ENCODE results near the gene CHAT.

Gene CHAT

DNA sequence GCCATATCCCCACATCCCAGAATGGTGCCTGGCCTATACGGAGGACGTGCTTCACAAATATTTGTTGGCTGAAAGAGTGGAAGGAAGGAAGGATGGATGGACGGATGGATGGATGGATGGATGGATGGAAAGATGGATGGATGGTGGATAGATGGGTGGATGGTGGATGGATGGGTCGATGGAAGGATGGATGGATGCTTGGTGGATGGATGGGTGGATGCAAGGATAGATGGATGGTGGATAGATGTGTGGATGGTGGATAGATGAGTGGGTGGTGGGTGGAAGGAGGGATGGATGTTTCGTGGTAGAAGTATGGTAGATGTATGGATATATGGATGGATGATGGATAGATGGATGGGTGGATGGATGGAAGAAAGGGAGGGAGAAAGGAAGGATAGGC lies 10.8 kb downstream of the CHAT start:
- Histone ChIP-seq H3K4me2 (ENCODE audit: low read depth, low read length) (no peak overlapping the region), H4K20me1 (ENCODE audit: insufficient read depth, low read length) (no peaks in the 10 kb centered on the region), H3K9me3 (replicated peaks; ENCODE audit: insufficient read depth, low read length) (no peaks in the 10 kb centered on the region), H3K4me3 (ENCODE audit: low read length) (no peak overlapping the region), H3K27ac (ENCODE audit: low read length) (no peak overlapping the region), H3K9ac (ENCODE audit: low read length) (no peak overlapping the region), H3K27me3 (replicated peaks; ENCODE audit: insufficient read depth, low read length) (peaks cover 7% of the 10 kb centered on the region; the same call in 1 of the 2 replicates), H3K79me2 (ENCODE audit: low read length) (no peaks in the 10 kb centered on the region), H3F3A (ENCODE audit: insufficient read depth, low read length) (no peaks in the 10 kb centered on the region), H3K4me1 (ENCODE audit: low read length) (no peaks in the 10 kb centered on the region), H3K36me3 (replicated peaks; ENCODE audit: insufficient read depth, low read length) (no peaks in the 10 kb centered on the region), H2AFZ (ENCODE audit: low read length) (no peak overlapping the region), H3K9me2 (replicated peaks; ENCODE audit: insufficient read depth, low read length) (no peaks in the 10 kb centered on the region)
- TF ChIP-seq EZH2 (optimal IDR thresholded peaks at IDR 0.05; ENCODE audit: low read depth, low read length) (no peak), EZH2phosphoT487 (IDR thresholded peaks at IDR 0.05; ENCODE audit: low read length) (no peak)
- TF ChIP-seq, protein P1, sequence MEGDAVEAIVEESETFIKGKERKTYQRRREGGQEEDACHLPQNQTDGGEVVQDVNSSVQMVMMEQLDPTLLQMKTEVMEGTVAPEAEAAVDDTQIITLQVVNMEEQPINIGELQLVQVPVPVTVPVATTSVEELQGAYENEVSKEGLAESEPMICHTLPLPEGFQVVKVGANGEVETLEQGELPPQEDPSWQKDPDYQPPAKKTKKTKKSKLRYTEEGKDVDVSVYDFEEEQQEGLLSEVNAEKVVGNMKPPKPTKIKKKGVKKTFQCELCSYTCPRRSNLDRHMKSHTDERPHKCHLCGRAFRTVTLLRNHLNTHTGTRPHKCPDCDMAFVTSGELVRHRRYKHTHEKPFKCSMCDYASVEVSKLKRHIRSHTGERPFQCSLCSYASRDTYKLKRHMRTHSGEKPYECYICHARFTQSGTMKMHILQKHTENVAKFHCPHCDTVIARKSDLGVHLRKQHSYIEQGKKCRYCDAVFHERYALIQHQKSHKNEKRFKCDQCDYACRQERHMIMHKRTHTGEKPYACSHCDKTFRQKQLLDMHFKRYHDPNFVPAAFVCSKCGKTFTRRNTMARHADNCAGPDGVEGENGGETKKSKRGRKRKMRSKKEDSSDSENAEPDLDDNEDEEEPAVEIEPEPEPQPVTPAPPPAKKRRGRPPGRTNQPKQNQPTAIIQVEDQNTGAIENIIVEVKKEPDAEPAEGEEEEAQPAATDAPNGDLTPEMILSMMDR (IDR thresholded peaks at IDR 0.05; ENCODE audit: low read length) = no peak
- DNase-seq = no peak

DNA sequence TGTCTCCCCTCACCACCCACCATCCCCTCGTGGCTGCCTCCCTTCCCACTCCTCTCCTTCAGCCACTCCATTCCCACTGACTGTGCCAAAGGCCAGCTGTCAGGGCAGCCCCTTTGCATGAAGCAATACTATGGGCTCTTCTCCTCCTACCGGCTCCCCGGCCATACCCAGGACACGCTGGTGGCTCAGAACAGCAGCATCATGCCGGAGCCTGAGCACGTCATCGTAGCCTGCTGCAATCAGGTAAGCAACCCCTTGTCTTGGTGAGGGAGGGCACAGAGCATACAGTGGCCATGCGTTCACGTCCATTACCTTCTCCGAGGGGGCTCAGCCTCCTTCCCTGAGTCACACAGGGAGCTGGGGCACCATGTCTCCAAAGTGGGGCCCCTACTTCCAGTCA lies 11.6 kb downstream of the CHAT start:
- H3K27ac ChIP-seq (ENCODE audit: low read length) = no peak overlapping the region
- H2AFZ ChIP-seq (ENCODE audit: low read length) = no peak overlapping the region
- no peaks in the 10 kb centered on the region for H4K20me1 ChIP-seq (ENCODE audit: insufficient read depth, low read length)
- H3K9me3 ChIP-seq (replicated peaks; ENCODE audit: insufficient read depth, low read length) = no peaks in the 10 kb centered on the region
- H3K4me2 ChIP-seq (ENCODE audit: low read depth, low read length) = no peak overlapping the region
- no peak overlapping the region for H3K4me3 ChIP-seq (ENCODE audit: low read length)
- no peaks in the 10 kb centered on the region for H3K36me3 ChIP-seq (replicated peaks; ENCODE audit: insufficient read depth, low read length)
- TF ChIP-seq EZH2phosphoT487 (IDR thresholded peaks at IDR 0.05; ENCODE audit: low read length) = no peak
- TF ChIP-seq, protein P1 (IDR thresholded peaks at IDR 0.05; ENCODE audit: low read length) = no peak
- no peak for TF ChIP-seq EZH2 (optimal IDR thresholded peaks at IDR 0.05; ENCODE audit: low read depth, low read length)
- no peaks in the 10 kb centered on the region for H3K4me1 ChIP-seq (ENCODE audit: low read length)
- no peak for DNase-seq
- no peaks in the 10 kb centered on the region for H3F3A ChIP-seq (ENCODE audit: insufficient read depth, low read length)
- H3K27me3 ChIP-seq (replicated peaks; ENCODE audit: insufficient read depth, low read length) = no peaks in the 10 kb centered on the region
- no peak overlapping the region for H3K9ac ChIP-seq (ENCODE audit: low read length)
- H3K79me2 ChIP-seq (ENCODE audit: low read length) = no peaks in the 10 kb centered on the region
- H3K9me2 ChIP-seq (replicated peaks; ENCODE audit: insufficient read depth, low read length) = no peaks in the 10 kb centered on the region

DNA sequence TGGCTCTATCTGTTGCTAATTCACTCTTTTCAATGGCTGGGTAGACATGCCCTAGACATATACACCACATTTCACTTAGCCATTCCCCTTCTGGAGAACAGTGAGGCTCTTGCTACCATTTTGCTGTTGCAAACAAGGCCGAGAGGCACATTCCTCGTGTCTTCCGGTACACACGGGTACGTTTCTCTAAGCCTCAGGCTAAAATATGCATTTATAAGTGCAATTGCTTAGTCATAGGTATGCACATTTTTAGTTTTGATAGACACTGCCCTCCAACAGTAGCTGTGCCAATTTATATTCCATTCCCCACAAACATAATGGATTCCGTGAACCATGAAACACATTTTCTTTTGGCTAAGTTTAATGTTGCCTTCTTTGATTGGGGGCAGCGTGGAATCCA lies 13.2 kb downstream of the CHAT start:
- Histone ChIP-seq H3K4me3 (ENCODE audit: low read length) (no peak overlapping the region), H2AFZ (ENCODE audit: low read length) (no peak overlapping the region), H3K9ac (ENCODE audit: low read length) (no peak overlapping the region), H3K79me2 (ENCODE audit: low read length) (no peaks in the 10 kb centered on the region), H4K20me1 (ENCODE audit: insufficient read depth, low read length) (no peaks in the 10 kb centered on the region), H3F3A (ENCODE audit: insufficient read depth, low read length) (no peaks in the 10 kb centered on the region), H3K9me3 (replicated peaks; ENCODE audit: insufficient read depth, low read length) (no peaks in the 10 kb centered on the region), H3K4me1 (ENCODE audit: low read length) (no peaks in the 10 kb centered on the region), H3K9me2 (replicated peaks; ENCODE audit: insufficient read depth, low read length) (no peaks in the 10 kb centered on the region), H3K4me2 (ENCODE audit: low read depth, low read length) (no peak overlapping the region), H3K36me3 (replicated peaks; ENCODE audit: insufficient read depth, low read length) (no peaks in the 10 kb centered on the region), H3K27me3 (replicated peaks; ENCODE audit: insufficient read depth, low read length) (no peaks in the 10 kb centered on the region), H3K27ac (ENCODE audit: low read length) (no peak overlapping the region)
- DNase-seq = no peak
- TF ChIP-seq EZH2phosphoT487 (IDR thresholded peaks at IDR 0.05; ENCODE audit: low read length) = no peak
- TF ChIP-seq, protein P1 (IDR thresholded peaks at IDR 0.05; ENCODE audit: low read length) = no peak
- TF ChIP-seq EZH2 (optimal IDR thresholded peaks at IDR 0.05; ENCODE audit: low read depth, low read length) = no peak
